Skeletal muscle satellite cell (primary cell): Measurements from ENCODE around the gene ACTL7B.

Experiments used
- H3K27me3 ChIP-seq: 2 replicates; pipeline ENCODE4 v1.7.0; 2013; ENCODE audit warnings: low read length; ENCODE audit not compliant: control insufficient read depth, insufficient read depth
- H3K36me3 ChIP-seq: 2 replicates; pipeline ENCODE4 v1.7.0; 2013; ENCODE audit warnings: mild to moderate bottlenecking, control low read depth, low read length; ENCODE audit not compliant: insufficient read depth
- H3K4me1 ChIP-seq: 2 replicates; pipeline ENCODE4 v1.7.0; 2013; ENCODE audit warnings: low read length; ENCODE audit not compliant: control insufficient read depth, insufficient read depth
- H3K4me2 ChIP-seq: 2 replicates; pipeline ENCODE4 v1.7.0; 2013; ENCODE audit warnings: mild to moderate bottlenecking, low read length
- H3K4me3 ChIP-seq: 2 replicates; pipeline ENCODE4 v1.7.0; 2013; ENCODE audit warnings: low read length
- H3K9ac ChIP-seq: 2 replicates; pipeline ENCODE4 v1.7.0; 2013; ENCODE audit warnings: mild to moderate bottlenecking, low read depth, low read length, moderate library complexity
- H3K9me3 ChIP-seq: replicated peaks from 2 replicates; pipeline ENCODE4 v1.7.0; 2013; ENCODE audit warnings: mild to moderate bottlenecking, control low read depth, low read length

ACTL7B gene

GRCh38 chr9:108885643-108886348 is 30.0 kb upstream of the ACTL7B start:
- Histone ChIP-seq H3K36me3 (peaks cover 35% of the 10 kb centered on the region), H3K4me3 (no peak overlapping the region), H3K4me1 (peaks cover 8% of the 10 kb centered on the region), H3K27me3 (no peaks in the 10 kb centered on the region), H3K4me2 (no peak overlapping the region), H3K9me3 (no peaks in the 10 kb centered on the region), H3K9ac (no peak overlapping the region)

- H3K9me3 ChIP-seq, result no peaks in the 10 kb centered on the region
- no peak overlapping the region for H3K9ac ChIP-seq
- H3K4me1 ChIP-seq, result peaks cover 8% of the 10 kb centered on the region
- no peaks in the 10 kb centered on the region for H3K27me3 ChIP-seq
- no peak overlapping the region for H3K4me2 ChIP-seq
- no peak overlapping the region for H3K4me3 ChIP-seq
- H3K36me3 ChIP-seq, result peaks cover 31% of the 10 kb centered on the region
Observed at GRCh38 chr9:108884701-108885100, 28.9 kb upstream of the ACTL7B start.

GRCh38 chr9:108883085-108883484 is 27.3 kb upstream of the ACTL7B start:
- H3K27me3 ChIP-seq, result no peaks in the 10 kb centered on the region
- peaks cover 37% of the 10 kb centered on the region for H3K36me3 ChIP-seq
- H3K4me3 ChIP-seq, result no peak overlapping the region
- no peaks in the 10 kb centered on the region for H3K9me3 ChIP-seq
- H3K9ac ChIP-seq, result no peak overlapping the region
- peaks cover 8% of the 10 kb centered on the region for H3K4me1 ChIP-seq
- H3K4me2 ChIP-seq, result no peak overlapping the region

- Histone ChIP-seq H3K4me3 (no peak overlapping the region), H3K4me2 (no peak overlapping the region), H3K36me3 (peaks cover 40% of the 10 kb centered on the region), H3K27me3 (no peaks in the 10 kb centered on the region), H3K9ac (no peak overlapping the region), H3K9me3 (no peaks in the 10 kb centered on the region), H3K4me1 (peaks cover 8% of the 10 kb centered on the region)
Observed at GRCh38 chr9:108882052-108882888, 26.5 kb upstream of the ACTL7B start.

GRCh38 chr9:108880738-108881316 is 25.0 kb upstream of the ACTL7B start:
- Histone ChIP-seq H3K9ac (no peak overlapping the region), H3K4me1 (peaks cover 4% of the 10 kb centered on the region), H3K9me3 (no peaks in the 10 kb centered on the region), H3K36me3 (peaks cover 46% of the 10 kb centered on the region), H3K4me2 (no peak overlapping the region), H3K4me3 (no peak overlapping the region), H3K27me3 (no peaks in the 10 kb centered on the region)

- peaks cover 64% of the 10 kb centered on the region for H3K36me3 ChIP-seq
- no peak overlapping the region for H3K4me2 ChIP-seq
- no peak overlapping the region for H3K4me3 ChIP-seq
Observed at GRCh38 chr9:108877524-108877923, 21.7 kb upstream of the ACTL7B start.

GRCh38 chr9:108876425-108876824 is 20.6 kb upstream of the ACTL7B start:
- no peak overlapping the region for H3K9ac ChIP-seq
- H3K4me1 ChIP-seq, result no peaks in the 10 kb centered on the region
- H3K36me3 ChIP-seq, result peaks cover 65% of the 10 kb centered on the region
- H3K27me3 ChIP-seq, result no peaks in the 10 kb centered on the region
- no peak overlapping the region for H3K4me3 ChIP-seq
- H3K4me2 ChIP-seq, result no peak overlapping the region
- no peaks in the 10 kb centered on the region for H3K9me3 ChIP-seq

More at GRCh38 chr9:108877524-108877923, 21.7 kb upstream of the ACTL7B start:
- Histone ChIP-seq H3K9ac (no peak overlapping the region), H3K4me1 (no peaks in the 10 kb centered on the region), H3K9me3 (no peaks in the 10 kb centered on the region), H3K27me3 (no peaks in the 10 kb centered on the region)

- Histone ChIP-seq H3K4me1 (peaks cover 9% of the 10 kb centered on the region), H3K27me3 (no peaks in the 10 kb centered on the region), H3K9ac (no peak overlapping the region), H3K9me3 (no peaks in the 10 kb centered on the region), H3K36me3 (peaks cover 55% of the 10 kb centered on the region), H3K4me3 (no peak overlapping the region), H3K4me2 (no peak overlapping the region)
Observed at GRCh38 chr9:108874058-108874788, 18.4 kb upstream of the ACTL7B start.

GRCh38 chr9:108869092-108869725 is 13.4 kb upstream of the ACTL7B start:
- H3K4me3 ChIP-seq, result peak overlapping the region; percentile 26
- H3K9me3 ChIP-seq, result no peaks in the 10 kb centered on the region
- no peaks in the 10 kb centered on the region for H3K27me3 ChIP-seq
- H3K4me1 ChIP-seq, result peaks cover 29% of the 10 kb centered on the region
- H3K9ac ChIP-seq, result peak overlapping the region; percentile 8
- H3K36me3 ChIP-seq, result peaks cover 26% of the 10 kb centered on the region
- H3K4me2 ChIP-seq, result peak overlapping the region; percentile 64

- Histone ChIP-seq H3K9me3 (no peaks in the 10 kb centered on the region), H3K27me3 (no peaks in the 10 kb centered on the region), H3K4me3 (no peak overlapping the region), H3K36me3 (peaks cover 16% of the 10 kb centered on the region), H3K9ac (no peak overlapping the region), H3K4me1 (peaks cover 29% of the 10 kb centered on the region), H3K4me2 (no peak overlapping the region)
Observed at GRCh38 chr9:108867829-108868228, 12.0 kb upstream of the ACTL7B start.

- no peaks in the 10 kb centered on the region for H3K27me3 ChIP-seq
- H3K9me3 ChIP-seq, result no peaks in the 10 kb centered on the region
- H3K9ac ChIP-seq, result no peak overlapping the region
- H3K4me3 ChIP-seq, result no peak overlapping the region
- peaks cover 29% of the 10 kb centered on the region for H3K4me1 ChIP-seq
- H3K4me2 ChIP-seq, result no peak overlapping the region
- H3K36me3 ChIP-seq, result peaks cover 14% of the 10 kb centered on the region
Observed at GRCh38 chr9:108867116-108867515, 11.3 kb upstream of the ACTL7B start.
